Karpas-422 (cell line): ENCODE results near the gene RAD50. TPM values are rescaled to one million over a fixed set of nuclear protein-coding genes. Genes with fewer than 3 reads are reported as not detected.

Source experiments
- DNase-seq: peaks from one replicate; pipeline ENCODE4 v3.0.0-alpha.2; 2015
- H2AFZ ChIP-seq: fragments of 200-600 bp; sonication (generic); 2 replicates; pipeline ENCODE4 v1.6.1; 2014; ENCODE audit warnings: antibody characterized with exemption, low read length, mixed read lengths
- H3K27ac ChIP-seq: fragments of 200-600 bp; sonication (generic); 2 replicates; pipeline ENCODE4 v1.5.1; 2014; ENCODE audit warnings: mild to moderate bottlenecking, low read length, moderate library complexity
- H3K27me3 ChIP-seq: fragments of 200-600 bp; sonication (generic); 2 replicates; pipeline ENCODE4 v1.6.1; 2014; ENCODE audit warnings: low read length, mixed read lengths
- H3K36me3 ChIP-seq: fragments of 200-600 bp; sonication (generic); 2 replicates; pipeline ENCODE4 v1.6.1; 2014; ENCODE audit warnings: low read length, mixed read lengths; ENCODE audit not compliant: insufficient read depth
- H3K4me1 ChIP-seq: fragments of 200-600 bp; sonication (generic); 2 replicates; pipeline ENCODE4 v1.6.1; 2014; ENCODE audit warnings: mild to moderate bottlenecking, low read length, mixed read lengths
- H3K4me2 ChIP-seq: fragments of 200-600 bp; sonication (generic); 2 replicates; pipeline ENCODE4 v1.6.1; 2014; ENCODE audit warnings: low read length, low read depth, mild to moderate bottlenecking; ENCODE audit not compliant: poor library complexity, severe bottlenecking
- H3K4me3 ChIP-seq: fragments of 200-600 bp; sonication (generic); 2 replicates; pipeline ENCODE4 v1.5.1; 2014; ENCODE audit warnings: mild to moderate bottlenecking, antibody characterized with exemption, low read length, mixed read lengths
- H3K79me2 ChIP-seq: fragments of 200-600 bp; sonication (generic); 2 replicates; pipeline ENCODE4 v1.6.1; 2014; ENCODE audit warnings: mild to moderate bottlenecking, low read length, mixed read lengths
- H3K9ac ChIP-seq: fragments of 200-600 bp; sonication (generic); 2 replicates; pipeline ENCODE4 v1.6.0; 2014; ENCODE audit warnings: low read length
- H3K9me2 ChIP-seq: fragments of 200-600 bp; sonication (generic), shearing (Covaris generic); replicated peaks from 2 replicates; pipeline ENCODE4 v1.6.0; 2014; ENCODE audit warnings: mild to moderate bottlenecking, low read length, moderate library complexity; ENCODE audit not compliant: insufficient read depth
- H3K9me3 ChIP-seq: fragments of 300-700, 200-600 bp; sonication (generic); 2 replicates; pipeline ENCODE4 v1.6.1; 2014; ENCODE audit warnings: low read length, mixed read lengths
- H4K20me1 ChIP-seq: fragments of 200-600 bp; sonication (generic); 2 replicates; pipeline ENCODE4 v1.6.1; 2014; ENCODE audit warnings: mild to moderate bottlenecking, antibody characterized with exemption, low read length, low read depth; ENCODE audit not compliant: insufficient read depth
- total RNA-seq: library from RNA; depleted of rRNA; stranded (reverse); fragments of >200 nt; shearing (Covaris generic); gene quantifications from 2 replicates; pipeline ENCODE4 v1.2.3, GENCODE V29; 2014; ENCODE audit warnings: low replicate concordance

RAD50 gene
- total RNA-seq, 1 experiment from 2014 or later = 72.6 TPM

DNA sequence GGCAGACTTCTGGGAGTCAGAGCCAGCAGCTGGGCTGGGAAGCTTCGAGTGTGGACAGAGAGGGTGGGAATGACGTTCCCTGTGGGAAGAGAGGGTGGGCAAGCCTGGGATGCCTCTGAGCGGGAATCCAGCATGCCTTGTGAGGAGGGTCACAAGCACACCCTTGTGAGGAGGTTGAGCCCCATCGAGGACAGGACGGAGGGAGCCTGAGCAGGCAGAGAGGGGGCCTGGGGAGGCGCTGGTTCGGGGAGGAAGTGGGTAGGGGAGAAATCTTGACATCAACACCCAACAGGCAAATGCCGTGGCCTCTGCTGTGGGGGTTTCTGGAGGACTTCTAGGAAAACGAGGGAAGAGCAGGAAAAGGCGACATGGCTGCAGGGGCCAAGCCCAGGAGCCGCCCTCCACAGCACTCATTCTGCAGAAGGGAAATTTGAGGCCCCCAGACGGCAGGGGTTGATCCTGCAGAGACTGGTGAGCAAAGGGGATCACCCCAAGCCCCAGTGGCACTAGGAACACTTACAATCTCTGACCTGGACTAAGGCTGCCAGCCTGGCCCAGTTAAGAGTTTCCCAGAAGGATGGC lies 100.1 kb downstream of the RAD50 start:
- Histone ChIP-seq H3K9me2 (no peaks in the 10 kb centered on the region), H3K79me2 (no peaks in the 10 kb centered on the region), H3K27me3 (no peaks in the 10 kb centered on the region), H3K9ac (no peak overlapping the region), H3K4me3 (no peak overlapping the region), H3K4me2 (no peak overlapping the region), H2AFZ (no peak overlapping the region), H4K20me1 (no peaks in the 10 kb centered on the region), H3K27ac (no peak overlapping the region), H3K36me3 (no peaks in the 10 kb centered on the region), H3K4me1 (peaks cover 11% of the 10 kb centered on the region), H3K9me3 (no peaks in the 10 kb centered on the region)
- DNase-seq = no peak

DNA sequence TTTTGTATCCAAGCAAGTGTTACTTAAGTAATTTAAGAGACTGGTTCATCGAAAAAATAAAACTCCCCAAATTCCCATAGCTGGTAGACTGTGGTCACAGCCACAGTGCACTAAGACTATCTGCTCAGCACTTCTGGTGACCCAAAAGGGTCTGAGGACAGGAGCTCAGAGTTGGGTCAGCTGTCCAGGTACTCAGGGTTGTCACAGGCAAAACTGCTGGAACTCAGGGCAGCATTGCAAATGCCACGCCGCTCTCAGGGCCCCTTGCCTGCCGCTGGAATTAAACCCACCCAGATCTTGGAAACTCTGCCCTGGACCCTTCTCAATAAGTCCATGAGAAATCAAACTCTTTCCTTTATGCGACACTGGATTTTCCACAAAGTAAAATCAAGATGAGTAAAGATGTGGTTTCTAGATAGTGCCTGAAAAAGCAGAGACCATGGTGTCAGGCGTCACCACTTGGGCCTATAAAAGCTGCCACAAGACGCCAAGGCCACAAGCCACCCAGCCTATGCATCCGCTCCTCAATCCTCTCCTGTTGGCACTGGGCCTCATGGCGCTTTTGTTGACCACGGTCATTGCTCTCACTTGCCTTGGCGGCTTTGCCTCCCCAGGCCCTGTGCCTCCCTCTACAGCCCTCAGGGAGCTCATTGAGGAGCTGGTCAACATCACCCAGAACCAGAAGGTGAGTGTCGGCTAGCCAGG lies 101.1 kb downstream of the RAD50 start, which contains the start of gene IL13:
TSS of gene IL13 (plus strand) at position 498 of the 705 bp plus-strand sequence. CDS start at position 512, 14 bp downstream.
- no peak within 1 kb of the TSS for H2AFZ ChIP-seq
- H3K4me2 ChIP-seq = no peak within 1 kb of the TSS
- H4K20me1 ChIP-seq = no peaks in the 10 kb centered on the region
- H3K36me3 ChIP-seq = no peaks in the 10 kb centered on the region
- no peak within 1 kb of the TSS for H3K4me3 ChIP-seq
- H3K9ac ChIP-seq = no peak within 1 kb of the TSS
- no peaks in the 10 kb centered on the region for H3K79me2 ChIP-seq
- no peaks in the 10 kb centered on the region for H3K9me2 ChIP-seq
- DNase-seq = no peak
- H3K4me1 ChIP-seq = peaks cover 21% of the 10 kb centered on the region
- H3K27me3 ChIP-seq = no peaks in the 10 kb centered on the region
- no peaks in the 10 kb centered on the region for H3K9me3 ChIP-seq
- no peak within 1 kb of the TSS for H3K27ac ChIP-seq

GRCh38 chr5:132658381-132659302 lies 101.9 kb downstream of the RAD50 start:
- Histone ChIP-seq H3K9me2 (no peaks in the 10 kb centered on the region), H3K27me3 (no peaks in the 10 kb centered on the region), H4K20me1 (no peaks in the 10 kb centered on the region), H3K36me3 (no peaks in the 10 kb centered on the region), H3K27ac (no peak overlapping the region), H3K4me3 (no peak overlapping the region), H3K79me2 (no peaks in the 10 kb centered on the region), H3K4me1 (peaks cover 29% of the 10 kb centered on the region), H3K4me2 (no peak overlapping the region), H2AFZ (no peak overlapping the region), H3K9ac (no peak overlapping the region), H3K9me3 (no peaks in the 10 kb centered on the region)
- no peak for DNase-seq

DNA sequence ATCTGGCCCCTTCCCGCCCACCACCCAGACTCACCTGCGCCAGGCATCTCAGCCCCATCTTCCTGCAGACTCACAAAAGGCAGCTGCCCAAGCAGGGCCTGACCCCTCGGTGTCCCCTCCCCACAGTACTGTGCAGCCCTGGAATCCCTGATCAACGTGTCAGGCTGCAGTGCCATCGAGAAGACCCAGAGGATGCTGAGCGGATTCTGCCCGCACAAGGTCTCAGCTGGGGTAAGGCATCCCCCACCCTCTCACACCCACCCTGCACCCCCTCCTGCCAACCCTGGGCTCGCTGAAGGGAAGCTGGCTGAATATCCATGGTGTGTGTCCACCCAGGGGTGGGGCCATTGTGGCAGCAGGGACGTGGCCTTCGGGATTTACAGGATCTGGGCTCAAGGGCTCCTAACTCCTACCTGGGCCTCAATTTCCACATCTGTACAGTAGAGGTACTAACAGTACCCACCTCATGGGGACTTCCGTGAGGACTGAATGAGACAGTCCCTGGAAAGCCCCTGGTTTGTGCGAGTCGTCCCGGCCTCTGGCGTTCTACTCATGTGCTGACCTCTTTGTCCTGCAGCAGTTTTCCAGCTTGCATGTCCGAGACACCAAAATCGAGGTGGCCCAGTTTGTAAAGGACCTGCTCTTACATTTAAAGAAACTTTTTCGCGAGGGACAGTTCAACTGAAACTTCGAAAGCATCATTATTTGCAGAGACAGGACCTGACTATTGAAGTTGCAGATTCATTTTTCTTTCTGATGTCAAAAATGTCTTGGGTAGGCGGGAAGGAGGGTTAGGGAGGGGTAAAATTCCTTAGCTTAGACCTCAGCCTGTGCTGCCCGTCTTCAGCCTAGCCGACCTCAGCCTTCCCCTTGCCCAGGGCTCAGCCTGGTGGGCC lies 103.1 kb downstream of the RAD50 start:
- Histone ChIP-seq H3K27ac (no peak overlapping the region), H2AFZ (no peak overlapping the region; the same call in 1 of the 2 replicates), H3K4me3 (no peak overlapping the region), H3K9me3 (no peaks in the 10 kb centered on the region), H3K36me3 (no peaks in the 10 kb centered on the region), H3K9me2 (no peaks in the 10 kb centered on the region), H3K4me1 (peaks cover 31% of the 10 kb centered on the region), H3K4me2 (no peak overlapping the region), H3K9ac (no peak overlapping the region), H4K20me1 (no peaks in the 10 kb centered on the region), H3K27me3 (no peaks in the 10 kb centered on the region), H3K79me2 (no peaks in the 10 kb centered on the region)
- DNase-seq = no peak

DNA sequence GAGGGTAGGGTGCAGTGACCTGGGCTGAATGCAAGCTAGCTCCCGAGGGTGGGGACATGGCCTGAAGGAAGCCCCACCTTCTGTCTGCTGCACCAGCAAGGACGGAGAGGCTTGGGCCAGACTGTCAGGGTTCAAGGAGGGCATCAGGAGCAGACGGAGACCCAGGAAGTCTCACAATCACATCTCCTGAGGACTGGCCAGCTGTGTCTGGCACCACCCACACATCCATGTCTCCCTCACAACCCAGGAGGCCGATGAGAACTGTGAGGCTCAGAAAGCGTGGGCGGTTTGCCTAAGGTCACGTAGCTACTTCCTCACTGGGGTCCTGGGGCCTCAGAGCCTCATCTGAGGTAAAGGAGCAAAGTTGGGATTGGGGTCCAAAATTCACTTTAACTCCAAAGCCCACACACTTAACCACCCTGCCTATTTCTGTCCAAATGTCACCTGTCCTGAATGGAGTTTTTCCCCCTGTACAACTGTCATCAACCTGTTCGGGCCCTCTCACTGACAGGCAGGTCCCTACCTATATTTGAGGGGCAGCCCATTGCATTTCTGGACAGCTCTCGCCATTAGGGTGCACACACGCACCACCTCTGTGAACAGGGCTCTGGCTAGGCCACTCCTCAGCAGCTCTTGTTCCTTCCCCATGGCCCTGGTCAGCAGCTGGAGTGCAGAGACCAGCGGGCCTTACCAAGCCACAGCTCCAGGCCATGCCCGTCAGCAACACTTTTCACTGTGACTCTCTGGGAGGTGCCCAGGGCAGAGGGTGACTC lies 104.6 kb downstream of the RAD50 start:
- peak overlapping the region; percentile 36 for H3K4me2 ChIP-seq
- H3K27ac ChIP-seq = no peak overlapping the region
- H3K4me1 ChIP-seq = peaks cover 31% of the 10 kb centered on the region
- H3K9me2 ChIP-seq = no peaks in the 10 kb centered on the region
- no peaks in the 10 kb centered on the region for H4K20me1 ChIP-seq
- H3K27me3 ChIP-seq = no peaks in the 10 kb centered on the region
- H3K9ac ChIP-seq = peak overlapping the region; percentile 15; the same call in 1 of the 2 replicates
- no peaks in the 10 kb centered on the region for H3K9me3 ChIP-seq
- H3K79me2 ChIP-seq = no peaks in the 10 kb centered on the region
- H2AFZ ChIP-seq = peak overlapping the region; percentile 26; the same call in 1 of the 2 replicates
- DNase-seq = no peak
- no peak overlapping the region; the same call in 1 of the 2 replicates for H3K4me3 ChIP-seq
- no peaks in the 10 kb centered on the region for H3K36me3 ChIP-seq

GRCh38 chr5:132662004-132662401 lies 105.2 kb downstream of the RAD50 start:
- Histone ChIP-seq H3K9ac (0 out of 2 replicates have a peak overlapping the region, but pooled peaks have one; percentile 15), H3K27ac (no peak overlapping the region), H3K4me3 (no peak overlapping the region; the same call in 1 of the 2 replicates), H3K27me3 (no peaks in the 10 kb centered on the region), H3K9me3 (no peaks in the 10 kb centered on the region), H3K4me2 (peak overlapping the region; percentile 36), H3K9me2 (no peaks in the 10 kb centered on the region), H4K20me1 (no peaks in the 10 kb centered on the region), H3K79me2 (no peaks in the 10 kb centered on the region), H3K36me3 (no peaks in the 10 kb centered on the region), H3K4me1 (peaks cover 31% of the 10 kb centered on the region), H2AFZ (no peak overlapping the region)
- DNase-seq = peak; percentile 68
